NCI-H524 (cell line): ENCODE results near the gene JRKL.
"Not testable (repeated sequence)": the region's sequence is repeated elsewhere in the genome, so short reads cannot be mapped to it uniquely, and the experiment has no call there.

Experiments used
- DNase-seq, 2 experiments: peaks; one replicate each; lab custom pipeline; 2025; lab: John Stamatoyannopoulos, UW

The JRKL gene

DNA sequence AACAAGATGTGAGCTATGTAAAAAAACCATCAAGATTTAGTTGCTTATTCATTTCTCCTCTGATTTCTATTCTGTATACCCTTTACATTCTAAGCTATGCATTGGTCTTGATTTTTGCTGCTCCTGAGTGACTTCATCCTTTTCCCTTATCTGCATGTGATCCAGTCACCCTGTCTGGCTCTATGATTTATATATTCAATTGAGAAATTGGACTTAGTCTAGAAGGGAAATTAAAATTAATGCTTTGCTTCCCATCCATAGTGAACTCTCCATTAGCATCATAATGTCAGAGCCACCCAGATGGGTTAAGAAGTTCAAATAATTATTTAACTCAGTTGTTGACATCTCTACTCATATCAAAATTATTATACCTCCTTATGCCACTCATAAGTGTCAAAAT lies 5.0 kb downstream of the JRKL start:
- no peak for DNase-seq

DNA sequence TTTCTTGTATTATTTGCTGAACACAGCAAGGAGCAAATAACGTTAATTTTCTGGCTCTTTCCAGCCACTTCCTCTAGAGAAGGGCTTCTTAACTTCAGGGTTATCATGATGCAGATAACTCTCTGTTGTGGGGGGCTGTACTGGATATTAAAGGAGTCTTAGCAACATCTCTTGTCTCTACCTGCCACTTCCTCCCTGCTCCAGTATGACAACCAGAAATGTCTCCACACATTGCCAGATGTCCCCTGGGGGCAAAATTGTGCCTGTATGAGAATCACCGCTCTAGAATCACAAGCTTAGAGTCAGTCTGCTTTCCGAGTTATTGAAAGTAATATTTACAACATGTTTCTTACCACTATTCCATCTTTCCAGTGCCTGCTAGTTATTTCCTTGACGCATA lies 6.8 kb downstream of the JRKL start:
- DNase-seq, result no peak

DNA sequence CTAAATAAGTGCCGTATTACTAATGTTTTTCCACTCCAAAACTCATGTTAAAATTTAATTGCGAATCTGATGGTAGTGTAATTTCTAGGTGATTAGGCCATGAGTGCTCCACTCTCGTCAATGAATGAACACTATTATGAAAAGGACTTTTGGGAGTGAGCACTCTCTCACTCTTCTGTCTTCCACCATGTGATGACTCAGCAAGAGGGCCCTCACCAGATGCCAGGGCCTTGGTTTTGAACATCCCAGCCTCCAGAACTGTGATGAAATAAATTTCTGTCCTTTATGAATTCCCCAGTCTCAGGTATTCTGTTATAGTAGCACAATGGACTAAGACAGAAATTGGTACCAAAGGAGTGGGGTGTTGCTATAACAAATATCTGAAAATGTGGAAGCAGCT lies 8.1 kb downstream of the JRKL start:
- no peak for DNase-seq

DNA sequence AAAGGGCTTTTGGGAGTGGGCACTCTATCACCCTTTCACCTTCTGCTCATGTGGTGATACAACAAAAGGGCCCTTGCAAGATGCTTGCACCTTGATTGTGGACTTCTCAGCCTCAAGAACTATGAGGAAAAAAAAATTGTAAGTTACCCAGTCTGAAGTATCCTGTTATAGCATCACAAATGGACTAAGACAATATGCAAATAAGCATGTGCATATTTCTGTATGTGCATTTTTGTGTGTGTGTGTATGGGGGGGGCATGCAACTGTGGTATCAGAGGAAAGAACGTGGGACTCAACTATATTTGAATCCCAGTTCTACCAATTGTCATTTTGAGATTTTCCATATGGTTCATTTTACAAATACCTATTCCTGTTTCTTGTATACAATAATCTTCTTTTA lies 10.9 kb downstream of the JRKL start:
- DNase-seq, result no peak

DNA sequence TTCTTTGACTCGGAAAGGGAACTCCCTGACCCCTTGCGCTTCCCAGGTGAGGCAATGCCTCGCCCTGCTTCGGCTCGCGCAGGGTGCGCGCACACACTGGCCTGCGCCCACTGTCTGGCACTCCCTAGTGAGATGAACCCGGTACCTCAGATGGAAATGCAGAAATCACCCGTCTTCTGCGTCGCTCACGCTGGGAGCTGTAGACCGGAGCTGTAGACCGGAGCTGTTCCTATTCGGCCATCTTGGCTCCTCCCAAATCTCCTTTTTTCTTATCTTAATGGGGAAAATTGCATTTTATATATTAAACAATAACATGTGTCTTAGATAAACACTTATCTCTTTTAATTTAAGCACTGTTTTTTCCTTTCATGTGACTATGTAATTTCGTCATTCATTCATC lies 21.6 kb downstream of the JRKL start:
- peak in 1 of 2 experiments; percentile 3 for DNase-seq

DNA sequence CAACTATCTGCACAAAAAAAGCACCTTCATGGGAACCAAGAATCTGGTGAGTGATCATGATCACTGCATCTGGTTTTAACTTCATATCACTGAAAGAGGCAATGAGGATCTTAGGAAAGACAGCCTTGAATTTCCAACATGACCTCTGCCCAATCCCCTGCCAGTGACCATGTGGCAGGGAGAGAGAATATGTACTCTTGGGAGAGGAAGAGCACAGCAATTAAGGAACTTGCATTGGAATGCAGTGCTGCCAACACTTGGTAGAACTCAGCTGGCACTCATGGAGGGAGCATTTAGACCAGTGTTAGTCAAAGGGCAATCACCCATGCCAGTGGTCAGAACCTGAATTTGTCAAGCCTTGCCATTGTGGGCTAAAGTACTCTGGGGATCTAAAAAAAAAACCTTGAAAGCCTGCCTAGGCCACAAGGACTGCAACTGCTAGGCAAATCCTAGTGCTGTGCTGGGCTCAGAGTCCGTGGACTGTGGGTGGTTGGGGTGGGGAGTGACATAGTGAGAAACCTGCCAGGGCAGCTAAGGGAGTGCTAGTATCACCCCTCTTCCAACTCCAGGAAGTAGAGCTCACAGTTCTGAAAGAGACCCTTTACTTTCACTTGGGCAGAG lies 23.1 kb downstream of the JRKL start:
- no peak for DNase-seq

DNA sequence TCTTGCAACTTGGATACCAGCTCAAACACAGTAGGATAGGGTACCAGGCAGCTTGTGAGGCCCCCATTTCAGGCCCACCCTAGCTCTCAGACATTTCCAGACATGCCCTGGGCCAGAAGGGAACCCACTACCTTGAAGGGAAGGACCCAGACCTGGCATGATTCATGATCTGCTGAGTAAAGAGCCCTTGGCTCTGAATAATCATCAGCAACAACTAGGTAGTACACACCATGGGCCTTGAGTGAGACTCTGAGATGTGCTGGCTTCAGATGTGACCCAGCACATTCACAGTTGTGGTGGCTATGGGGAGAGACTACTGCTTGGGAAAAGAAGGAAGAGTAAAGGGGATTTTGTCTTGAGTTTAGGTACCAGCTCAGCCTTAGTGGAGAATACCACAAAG lies 23.6 kb downstream of the JRKL start:
- no peak for DNase-seq

DNA sequence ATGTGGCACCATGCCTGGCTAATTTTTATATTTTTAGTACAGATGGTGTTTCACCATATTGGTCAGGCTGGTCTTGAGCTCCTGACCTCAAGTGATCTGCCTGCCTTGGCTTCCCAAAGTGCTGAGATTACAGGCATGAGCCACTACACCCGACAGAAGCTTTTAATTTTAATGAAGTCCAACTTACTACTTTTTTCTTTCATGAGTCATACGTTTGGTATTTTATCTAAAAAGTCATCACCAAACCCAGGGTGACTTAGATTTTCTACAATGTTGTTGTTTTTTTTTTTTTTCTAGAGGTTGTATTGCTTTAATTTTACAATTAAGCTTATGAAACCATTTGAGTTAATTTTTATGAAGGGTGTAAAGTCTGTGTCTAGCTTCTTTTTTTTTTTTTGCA lies 34.9 kb downstream of the JRKL start:
- DNase-seq, result no peak

DNA sequence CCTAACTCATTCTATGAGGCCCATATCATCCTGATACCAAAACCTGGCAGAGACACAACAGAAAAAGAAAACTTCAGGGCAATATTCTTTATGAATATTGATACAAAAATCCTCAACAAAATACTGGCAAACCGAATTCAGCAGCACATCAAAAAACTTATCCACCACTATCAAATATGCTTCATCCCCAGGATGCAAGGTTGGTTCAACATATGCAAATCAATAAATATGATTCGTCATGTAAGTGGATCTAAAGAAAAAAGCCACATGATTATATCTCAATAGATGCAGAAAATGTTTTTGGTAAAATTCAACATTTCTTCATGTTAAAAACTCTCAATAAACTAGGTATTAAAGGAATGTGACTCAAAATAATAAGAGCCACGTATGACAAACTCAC lies 40.9 kb downstream of the JRKL start:
- no peak for DNase-seq

DNA sequence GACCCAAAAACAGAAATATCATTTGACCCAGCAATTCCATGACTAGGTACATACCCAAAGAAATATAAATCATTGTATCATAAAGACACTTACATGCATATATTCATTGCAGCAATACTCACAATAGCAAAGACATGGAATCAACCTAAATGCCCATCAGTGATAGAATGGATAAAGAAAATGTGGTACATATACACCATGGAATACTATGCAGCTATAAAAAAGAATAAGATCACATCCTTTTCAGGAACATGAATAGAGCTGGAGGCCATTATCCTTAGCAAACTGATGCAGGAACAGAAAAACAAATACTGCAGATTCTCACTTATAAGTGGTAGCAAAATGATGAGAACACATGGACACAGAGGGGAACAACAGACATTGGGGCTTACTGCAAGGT lies 42.8 kb downstream of the JRKL start:
- not testable (repeated sequence) for DNase-seq
